Dedifferentiated amniotic fluid mesenchymal stem cell (primary cell): Measurements from ENCODE around the gene PRR33.
"Not testable (repeated sequence)": the region's sequence is repeated elsewhere in the genome, so short reads cannot be mapped to it uniquely, and the experiment has no call there.

Source experiments
- DNase-seq: peaks from one replicate; pipeline ENCODE4 v3.0.0-alpha.2; 2016; ENCODE audit errors: extremely low spot score

Gene PRR33

GRCh38 chr11:1891831-1892115 is at the start of gene PRR33:
PRR33 (minus strand) TSS chr11:1891895; CDS start chr11:1890584, 1,311 bp downstream.
- no peak for DNase-seq

DNA sequence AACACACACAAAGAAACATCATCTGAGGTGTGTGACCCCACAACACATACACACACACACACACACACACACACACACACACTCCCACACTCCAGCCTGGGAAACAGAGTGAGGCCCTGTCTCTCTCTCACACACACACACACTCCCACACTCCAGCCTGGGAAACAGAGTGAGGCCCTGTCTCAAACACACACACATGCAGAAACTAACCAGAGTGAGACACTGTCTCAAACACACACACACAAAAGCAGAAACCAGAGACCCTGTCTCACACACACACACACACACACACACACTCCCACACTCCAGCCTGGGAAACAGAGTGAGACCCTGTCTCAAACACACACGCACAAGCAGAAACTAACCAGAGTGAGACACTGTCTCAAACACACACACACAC is 48.1 kb upstream of the PRR33 start:
- DNase-seq, result not testable (repeated sequence)

GRCh38 chr11:1939006-1939625 is 47.4 kb upstream of the PRR33 start:
- DNase-seq, result no peak

DNA sequence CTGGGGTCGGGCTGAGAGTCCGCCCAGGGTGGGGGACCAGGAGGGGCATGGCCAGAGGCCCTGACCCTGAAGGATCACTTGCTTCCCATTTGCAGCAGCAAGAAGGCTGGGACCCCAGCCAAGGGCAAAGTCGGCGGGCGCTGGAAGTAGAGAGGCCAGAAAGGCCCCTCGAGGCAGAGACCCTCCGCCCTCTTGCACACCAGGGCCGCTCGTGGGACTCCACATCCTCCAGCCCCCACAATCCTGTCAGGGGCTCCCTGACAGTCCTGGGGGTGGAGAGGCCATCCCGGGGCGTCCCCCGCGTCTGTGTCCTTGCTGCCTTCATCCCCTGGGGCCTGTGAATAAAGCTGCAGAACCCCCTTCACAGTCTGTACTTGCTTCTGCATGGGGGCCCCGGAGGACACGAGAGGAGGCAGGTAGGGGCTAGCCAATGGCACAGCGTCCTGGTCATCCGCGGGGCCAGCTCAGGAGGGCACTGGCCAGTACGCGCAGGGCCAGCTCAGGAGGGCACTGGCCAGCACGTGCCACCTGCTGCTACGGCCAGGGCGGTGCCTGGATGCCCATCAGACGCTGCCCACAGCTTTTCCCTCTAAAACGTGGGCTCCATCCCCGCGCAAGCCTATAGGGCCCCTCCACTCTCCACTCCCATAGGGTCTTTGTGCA is 46.8 kb upstream of the PRR33 start:
- DNase-seq, result no peak

GRCh38 chr11:1937616-1938342 is 46.1 kb upstream of the PRR33 start:
- DNase-seq, result no peak

GRCh38 chr11:1936781-1937615 is 45.3 kb upstream of the PRR33 start:
- no peak for DNase-seq

GRCh38 chr11:1936072-1936780 is 44.5 kb upstream of the PRR33 start:
- DNase-seq, result no peak

DNA sequence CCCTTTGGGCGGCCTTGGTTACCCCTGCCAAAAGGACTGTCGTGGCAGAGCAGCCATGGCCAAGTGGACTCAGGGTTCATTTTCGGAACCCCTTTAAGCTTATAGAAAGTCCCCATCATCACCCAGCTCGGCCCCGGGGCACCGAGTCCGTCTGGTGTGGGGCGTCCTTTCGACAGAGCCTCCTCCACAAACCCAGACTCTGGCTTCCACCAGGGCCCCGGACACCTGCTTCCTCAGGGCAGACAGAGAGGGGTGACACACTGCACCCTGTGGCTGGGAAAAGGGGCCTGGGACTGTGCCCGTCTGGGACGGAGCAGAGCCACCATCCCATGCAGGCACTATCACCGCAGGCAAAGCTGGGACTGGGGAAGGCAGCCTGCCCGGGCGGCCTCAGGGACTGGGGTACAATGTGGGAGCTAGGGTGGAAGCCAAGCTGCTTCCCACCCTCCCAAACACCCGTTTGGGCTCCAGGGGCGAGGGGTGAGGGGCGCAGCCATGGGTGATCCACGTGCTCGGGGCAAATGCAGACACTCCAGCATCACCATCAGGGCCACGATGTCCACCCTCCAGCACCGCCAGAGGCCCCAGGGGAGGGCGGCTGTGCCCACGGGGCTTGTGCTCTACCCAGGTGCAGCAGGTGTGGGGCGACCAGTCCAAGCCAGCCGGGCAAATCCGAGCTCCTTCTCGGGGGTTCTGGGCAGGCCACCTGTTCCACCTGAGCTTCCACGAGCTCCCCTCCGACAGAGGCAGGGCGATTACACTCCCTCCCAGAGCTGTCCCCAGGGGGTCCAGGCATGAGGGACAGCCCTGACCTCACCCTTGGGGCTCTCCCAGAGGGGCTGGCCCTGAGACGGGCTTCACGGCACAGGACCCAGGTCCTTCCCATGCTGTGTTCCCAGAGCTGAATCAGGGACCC is 43.7 kb upstream of the PRR33 start:
- no peak for DNase-seq

DNA sequence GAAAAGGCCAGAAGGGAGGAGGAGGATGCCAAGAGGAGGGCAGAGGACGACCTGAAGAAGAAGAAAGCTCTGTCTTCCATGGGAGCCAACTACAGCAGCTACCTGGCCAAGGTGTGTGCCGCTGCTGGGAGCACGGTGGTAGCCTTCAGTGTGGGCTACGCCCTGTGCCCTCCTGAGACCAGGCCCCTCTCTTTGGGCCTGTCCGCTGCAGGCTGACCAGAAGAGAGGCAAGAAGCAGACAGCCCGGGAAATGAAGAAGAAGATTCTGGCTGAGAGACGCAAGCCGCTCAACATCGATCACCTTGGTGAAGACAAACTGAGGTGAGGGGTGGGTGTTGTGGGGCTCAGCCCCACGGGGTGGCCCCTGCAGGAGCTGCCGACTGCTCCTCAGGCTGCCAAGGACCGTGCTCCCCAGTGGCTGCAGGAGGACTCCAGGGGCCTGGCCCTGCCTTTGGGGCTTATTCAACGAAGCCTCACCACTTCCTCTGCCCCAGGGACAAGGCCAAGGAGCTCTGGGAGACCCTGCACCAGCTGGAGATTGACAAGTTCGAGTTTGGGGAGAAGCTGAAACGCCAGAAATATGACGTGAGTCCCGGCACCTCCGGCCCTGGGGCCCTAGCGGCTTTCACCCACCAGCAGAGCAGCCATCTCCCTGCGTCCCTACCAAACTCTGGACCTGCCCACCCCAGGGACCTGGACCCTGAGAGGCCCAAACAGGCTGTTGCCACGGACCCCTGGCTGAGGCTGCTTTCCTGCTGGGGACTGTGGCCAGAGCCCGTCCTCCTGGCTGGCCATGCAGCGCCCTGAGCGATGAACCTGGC is 42.9 kb upstream of the PRR33 start:
- DNase-seq, result no peak

- no peak for DNase-seq
Measured at GRCh38 chr11:1933416-1934334, 42.0 kb upstream of the PRR33 start.

- DNase-seq, result no peak
Measured at GRCh38 chr11:1932681-1933080, 41.0 kb upstream of the PRR33 start.

DNA sequence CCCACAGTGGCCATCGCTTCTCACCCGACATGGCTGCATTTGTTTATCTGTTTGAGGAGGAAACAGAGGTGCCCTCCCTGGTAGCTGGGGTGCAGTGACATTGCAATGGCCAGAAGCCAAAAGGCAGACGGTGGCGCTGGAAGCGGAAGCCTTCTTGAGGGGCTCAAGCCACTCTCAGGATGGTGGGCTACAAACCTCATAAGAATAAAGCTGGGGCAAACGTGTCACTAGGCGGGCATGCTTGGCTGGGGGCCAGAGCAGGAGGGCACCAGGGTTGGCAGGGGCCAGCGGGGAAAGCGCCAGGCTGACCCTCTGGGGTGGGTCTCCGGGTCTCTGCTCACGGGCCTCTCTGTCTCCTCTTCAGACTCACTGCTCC is 40.4 kb upstream of the PRR33 start:
- no peak for DNase-seq

GRCh38 chr11:1931341-1932104 is 39.8 kb upstream of the PRR33 start:
- peak; percentile 24 for DNase-seq

DNA sequence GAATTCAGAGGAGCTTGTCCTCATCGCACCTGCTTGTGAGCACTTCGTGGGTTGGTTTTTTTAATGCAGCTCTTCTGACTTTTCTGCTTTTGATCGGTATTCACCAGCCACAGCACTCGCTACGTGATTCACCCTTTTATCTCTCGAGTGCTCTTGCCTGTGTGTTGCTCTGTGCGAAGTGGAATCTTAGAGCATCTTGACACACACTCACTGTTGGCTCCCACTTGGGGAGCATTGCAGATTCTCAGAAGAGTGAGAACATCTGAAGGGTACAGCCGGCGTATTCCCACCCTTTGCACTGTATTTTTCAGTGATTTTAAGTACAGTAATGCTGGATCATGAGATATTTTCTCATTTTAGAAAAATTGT is 38.8 kb upstream of the PRR33 start:
- no peak for DNase-seq

GRCh38 chr11:1929621-1930461 is 38.1 kb upstream of the PRR33 start:
- no peak for DNase-seq

DNA sequence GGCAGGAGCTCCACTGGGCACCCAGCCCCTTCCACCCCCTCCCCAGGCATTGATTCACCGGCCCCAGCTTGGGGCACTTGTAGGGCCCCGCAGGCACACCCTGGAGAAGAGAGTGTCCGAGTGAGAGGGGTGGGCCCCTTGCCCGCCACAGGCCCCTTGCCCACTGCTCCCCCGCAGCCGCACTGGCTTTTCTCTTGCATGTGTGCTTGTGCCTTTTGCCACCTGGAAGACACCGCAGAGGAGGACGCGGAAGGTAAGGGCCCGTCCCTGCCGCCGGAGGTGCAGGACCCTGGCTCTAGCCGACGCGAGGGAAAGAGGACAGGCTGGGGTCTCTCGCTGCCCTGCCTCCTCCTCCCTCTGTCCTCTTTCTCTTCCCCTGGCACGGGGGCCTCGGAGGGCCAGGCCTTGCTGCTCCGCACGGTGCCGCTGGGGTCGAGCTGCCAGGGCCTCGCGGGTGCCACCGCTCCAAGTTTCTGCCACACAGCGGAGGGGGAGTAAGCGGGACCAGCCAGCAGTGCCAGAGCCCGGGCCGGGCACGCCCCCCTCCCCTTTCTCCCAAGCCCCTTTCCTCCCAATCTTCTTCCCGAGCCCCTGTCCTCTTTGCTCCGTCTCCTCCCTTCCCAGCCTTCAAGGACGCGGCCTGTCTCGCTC is 37.3 kb upstream of the PRR33 start:
- DNase-seq, result no peak

- DNase-seq, result no peak
Measured at GRCh38 chr11:1928470-1928890, 36.8 kb upstream of the PRR33 start.
